Activated CD8-positive, alpha-beta T cell treated with anti-CD3 and anti-CD28 coated beads for 36 hours (primary cell): ENCODE data around the gene ATG13. TPM values are rescaled to one million over a fixed set of nuclear protein-coding genes. Genes with fewer than 3 reads are reported as not detected.

Experiments
- ATAC-seq: fragments of 200-7000 bp; cut with Tn5 transposase; one replicate; pipeline ENCODE4 v1.10.0; 2021; ENCODE audit warnings: mild to moderate bottlenecking, moderate library complexity
- CTCF ChIA-PET: fragments of 350-600 bp; sonication (Branson Sonifier 250); formaldehyde crosslinking; loops from one replicate; lab custom pipeline; 2021; ENCODE audit warnings: antibody characterized with exemption; lab: Charles Lee
- POLR2A ChIA-PET: fragments of 350-600 bp; sonication (Branson Sonifier 250); formaldehyde crosslinking; loops from one replicate; lab custom pipeline; 2021; ENCODE audit warnings: antibody characterized with exemption; lab: Charles Lee
- DNase-seq: peaks from one replicate; pipeline ENCODE4 v3.0.0-alpha.2; 2020
- H3K27ac Mint-ChIP-seq: one replicate; pipeline ENCODE4 v1.8.0; 2021; ENCODE audit warnings: mild to moderate bottlenecking, mixed read lengths
- H3K27me3 Mint-ChIP-seq: one replicate; pipeline ENCODE4 v1.8.0; 2021; ENCODE audit warnings: mixed read lengths
- H3K36me3 Mint-ChIP-seq: one replicate; pipeline ENCODE4 v1.8.0; 2021; ENCODE audit warnings: low read depth, mixed read lengths
- H3K4me1 Mint-ChIP-seq: one replicate; pipeline ENCODE4 v1.8.0; 2021; ENCODE audit warnings: low read depth, mixed read lengths
- H3K4me3 Mint-ChIP-seq: one replicate; pipeline ENCODE4 v1.8.0; 2021; ENCODE audit warnings: mild to moderate bottlenecking, moderate library complexity, mixed read lengths
- H3K9me3 Mint-ChIP-seq: one replicate; pipeline ENCODE4 v1.8.0; 2021; ENCODE audit warnings: mixed read lengths
- CTCF ChIP-seq: fragments of 200-600 bp; IDR thresholded peaks from one replicate; pipeline ENCODE4 v1.8.0; 2022; ENCODE audit warnings: antibody characterized with exemption, mild to moderate bottlenecking
- intact Hi-C: fragments of 100-400 bp; cut with micrococcal nuclease; formaldehyde crosslinking; loops from one replicate; pipeline ENCODE4 v1.10.0; 2022
- total RNA-seq, 2 experiments: library from RNA; stranded (reverse); gene quantifications; one replicate each; pipeline ENCODE4 v1.2.3, GENCODE V29; 2021

Gene ATG13
- total RNA-seq, 2 experiments from 2014 or later = 53.4 to 61.2 TPM

GRCh38 chr11:46642627-46643335 is 25.4 kb downstream of the ATG13 start:
- TF ChIP-seq CTCF = no peak
- H3K9me3 Mint-ChIP-seq = peaks cover 4% of the 10 kb centered on the region
- peaks cover 18% of the 10 kb centered on the region for H3K4me1 Mint-ChIP-seq
- DNase-seq (peak; percentile 9), ATAC-seq (peak; percentile 37)
- intact Hi-C loops = no loop called here
- CTCF ChIA-PET = interaction anchor here (1.1 to 2.1 kb wide), 2 partner anchors 25 to 32 kb away, joined by 3 to 7 read pairs; partner anchors contain the start of genes ATG13 and HARBI1
- POLR2A ChIA-PET = no interaction called here
- no peaks in the 10 kb centered on the region for H3K27me3 Mint-ChIP-seq
- H3K27ac Mint-ChIP-seq = peak overlapping the region; percentile 73
- peaks cover 35% of the 10 kb centered on the region for H3K36me3 Mint-ChIP-seq
- no peak overlapping the region for H3K4me3 Mint-ChIP-seq

- no peak for TF ChIP-seq CTCF
- H3K4me1 Mint-ChIP-seq = peaks cover 17% of the 10 kb centered on the region
- ChIA-PET POLR2A (no interaction called here), CTCF (interaction anchor here (2.1 kb wide), 1 partner anchor 26 kb away, joined by 7 read pairs; the partner anchor contains the start of genes ATG13 and HARBI1)
- ATAC-seq (no peak), DNase-seq (no peak)
- H3K27me3 Mint-ChIP-seq = no peaks in the 10 kb centered on the region
- H3K4me3 Mint-ChIP-seq = no peak overlapping the region
- no peak overlapping the region for H3K27ac Mint-ChIP-seq
- peaks cover 4% of the 10 kb centered on the region for H3K9me3 Mint-ChIP-seq
- peaks cover 32% of the 10 kb centered on the region for H3K36me3 Mint-ChIP-seq
- intact Hi-C loops = no loop called here
These were observed 26.2 kb downstream of the ATG13 start for GRCh38 chr11:46643531-46643930.

GRCh38 chr11:46643986-46644385 is 26.6 kb downstream of the ATG13 start:
- POLR2A ChIA-PET = interaction anchor here (1.1 kb wide), 1 partner anchor 16 kb away, joined by 4 read pairs; no protein-coding TSS in a partner anchor

GRCh38 chr11:46649180-46649738 is 31.9 kb downstream of the ATG13 start:
- DNase-seq = no peak
- Mint-ChIP-seq H3K9me3 (no peaks in the 10 kb centered on the region), H3K36me3 (peaks cover 15% of the 10 kb centered on the region), H3K27ac (no peak overlapping the region), H3K4me1 (no peaks in the 10 kb centered on the region), H3K27me3 (no peaks in the 10 kb centered on the region), H3K4me3 (no peak overlapping the region)
- TF ChIP-seq CTCF = no peak
- ChIA-PET POLR2A (interaction anchor here (1.0 kb wide), 1 partner anchor 12 kb away, joined by 3 read pairs; no protein-coding TSS in a partner anchor), CTCF (interaction anchor here (0.9 kb wide), 1 partner anchor 11 kb away, joined by 3 read pairs; no protein-coding TSS in a partner anchor)
- intact Hi-C loops = no loop called here
- no peak for ATAC-seq

More at GRCh38 chr11:46643986-46644385, 26.6 kb downstream of the ATG13 start:
- no peak for ATAC-seq
- Mint-ChIP-seq H3K27ac (no peak overlapping the region), H3K27me3 (no peaks in the 10 kb centered on the region), H3K4me1 (peaks cover 17% of the 10 kb centered on the region), H3K9me3 (peaks cover 4% of the 10 kb centered on the region), H3K4me3 (no peak overlapping the region), H3K36me3 (peaks cover 33% of the 10 kb centered on the region)
- no peak for DNase-seq
- CTCF ChIA-PET = interaction anchor here (2.1 kb wide), 1 partner anchor 26 kb away, joined by 7 read pairs; the partner anchor contains the start of genes ATG13 and HARBI1
- TF ChIP-seq CTCF = no peak
- intact Hi-C loops = no loop called here

- Mint-ChIP-seq H3K9me3 (no peaks in the 10 kb centered on the region), H3K4me1 (no peaks in the 10 kb centered on the region), H3K27me3 (no peaks in the 10 kb centered on the region), H3K36me3 (peaks cover 16% of the 10 kb centered on the region), H3K4me3 (no peak overlapping the region), H3K27ac (no peak overlapping the region)
- intact Hi-C loops = no loop called here
- CTCF ChIA-PET = interaction anchor here (1.8 kb wide), 1 partner anchor 165 kb away, joined by 4 read pairs; no protein-coding TSS in a partner anchor
- DNase-seq (no peak), ATAC-seq (no peak)
- POLR2A ChIA-PET = no interaction called here
- TF ChIP-seq CTCF = no peak
These were observed 38.3 kb downstream of the ATG13 start for GRCh38 chr11:46655631-46656030.
